ENCODE data around the gene ZNF423. TPM values are rescaled to one million over a fixed set of nuclear protein-coding genes. Genes with fewer than 3 reads are reported as not detected.
A peak's percentile ranks its signal among the peaks of the same experiment; 100 is the strongest.

Gene ZNF423
- total RNA-seq, 1 experiment from 2014 or later: 0.20 TPM

GRCh38 chr16:49755716-49756505, 100.0 kb downstream of the ZNF423 start:
- H3K36me3 ChIP-seq (ENCODE audit: control insufficient read depth, insufficient read depth, low read length): no peaks in the 10 kb centered on the region
- H3K4me1 Mint-ChIP-seq (ENCODE audit: low read depth, unreplicated experiment): no peaks in the 10 kb centered on the region
- no peak overlapping the region for H3K4me3 Mint-ChIP-seq (ENCODE audit: unreplicated experiment)
- H3K9me3 ChIP-seq: no peaks in the 10 kb centered on the region
- no peaks in the 10 kb centered on the region; the same call in 1 of the 2 replicates for H3K27me3 ChIP-seq (replicated peaks; ENCODE audit: control insufficient read depth, insufficient read depth, low read length)
- CTCF ChIA-PET: interaction anchor here (0.7 kb wide), 1 partner anchor 166 kb away, joined by 3 read pairs; no protein-coding TSS in a partner anchor
- TF ChIP-seq CTCF (IDR thresholded peaks at IDR 0.05; ENCODE audit: insufficient read depth in 1 of 2, low read depth in 1 of 2, low read length in 1 of 2, severe bottlenecking in 1 of 2, unreplicated experiment in 1 of 2): no peak
- intact Hi-C loops (cut with micrococcal nuclease; ENCODE audit: unreplicated experiment): no loop called here
- POLR2A ChIA-PET: no interaction called here
- peaks cover 28% of the 10 kb centered on the region for H3K27me3 Mint-ChIP-seq (ENCODE audit: insufficient read depth, unreplicated experiment)
- BruUV-seq (replicated peaks): no TSS peak
- H3K9me3 Mint-ChIP-seq (ENCODE audit: unreplicated experiment): no peaks in the 10 kb centered on the region
- H3K27ac Mint-ChIP-seq (ENCODE audit: unreplicated experiment): no peak overlapping the region
- no peaks in the 10 kb centered on the region for H3K4me1 ChIP-seq
- no peak for DNase-seq
- no peak overlapping the region for H3K4me3 ChIP-seq (ENCODE audit: low read depth, low read length)
- H3K36me3 Mint-ChIP-seq (ENCODE audit: insufficient read depth, unreplicated experiment): no peaks in the 10 kb centered on the region

- Mint-ChIP-seq H3K27ac (ENCODE audit: unreplicated experiment) (no peak overlapping the region), H3K36me3 (ENCODE audit: insufficient read depth, unreplicated experiment) (no peaks in the 10 kb centered on the region), H3K4me1 (ENCODE audit: low read depth, unreplicated experiment) (no peaks in the 10 kb centered on the region), H3K27me3 (ENCODE audit: insufficient read depth, unreplicated experiment) (peaks cover 33% of the 10 kb centered on the region), H3K9me3 (ENCODE audit: unreplicated experiment) (no peaks in the 10 kb centered on the region), H3K4me3 (ENCODE audit: unreplicated experiment) (peak overlapping the region; percentile 64)
- peak; percentile 34 to 71 for TF ChIP-seq CTCF (IDR thresholded peaks at IDR 0.05; ENCODE audit: insufficient read depth in 1 of 2, low read depth in 1 of 2, low read length in 1 of 2, severe bottlenecking in 1 of 2, unreplicated experiment in 1 of 2)
- no TSS peak for BruUV-seq (replicated peaks)
- POLR2A ChIA-PET: no interaction called here
- Histone ChIP-seq H3K9me3 (no peaks in the 10 kb centered on the region), H3K4me3 (ENCODE audit: low read depth, low read length) (peak overlapping the region; percentile 20), H3K36me3 (ENCODE audit: control insufficient read depth, insufficient read depth, low read length) (no peaks in the 10 kb centered on the region), H3K4me1 (no peaks in the 10 kb centered on the region), H3K27me3 (replicated peaks; ENCODE audit: control insufficient read depth, insufficient read depth, low read length) (no peaks in the 10 kb centered on the region; the same call in 1 of the 2 replicates)
- DNase-seq: peak in 1 of 2 experiments; percentile 49
- CTCF ChIA-PET: interaction anchor here (0.7 to 1.0 kb wide), 2 partner anchors 166 to 207 kb away, joined by 3 read pairs; no protein-coding TSS in a partner anchor
- intact Hi-C loops (cut with micrococcal nuclease; ENCODE audit: unreplicated experiment): no loop called here
Observed at GRCh38 chr16:49755313-49755620, 100.6 kb downstream of the ZNF423 start.

- H3K36me3 ChIP-seq (ENCODE audit: control insufficient read depth, insufficient read depth, low read length): no peaks in the 10 kb centered on the region
- POLR2A ChIA-PET: no interaction called here
- peaks cover 2% of the 10 kb centered on the region for H3K27me3 ChIP-seq (replicated peaks; ENCODE audit: control insufficient read depth, insufficient read depth, low read length)
- no TSS peak for BruUV-seq (replicated peaks)
- H3K4me1 Mint-ChIP-seq (ENCODE audit: low read depth, unreplicated experiment): no peaks in the 10 kb centered on the region
- H3K36me3 Mint-ChIP-seq (ENCODE audit: insufficient read depth, unreplicated experiment): no peaks in the 10 kb centered on the region
- no peaks in the 10 kb centered on the region for H3K9me3 ChIP-seq
- H3K27me3 Mint-ChIP-seq (ENCODE audit: insufficient read depth, unreplicated experiment): peaks cover 31% of the 10 kb centered on the region
- peak overlapping the region; percentile 20 for H3K4me3 ChIP-seq (ENCODE audit: low read depth, low read length)
- CTCF ChIA-PET: interaction anchor here (1.0 kb wide), 1 partner anchor 207 kb away, joined by 3 read pairs; no protein-coding TSS in a partner anchor
- H3K4me1 ChIP-seq: no peaks in the 10 kb centered on the region
- no peaks in the 10 kb centered on the region for H3K9me3 Mint-ChIP-seq (ENCODE audit: unreplicated experiment)
- intact Hi-C loops (cut with micrococcal nuclease; ENCODE audit: unreplicated experiment): no loop called here
- no peak overlapping the region for H3K27ac Mint-ChIP-seq (ENCODE audit: unreplicated experiment)
- peak overlapping the region; percentile 64 for H3K4me3 Mint-ChIP-seq (ENCODE audit: unreplicated experiment)
- no peak for DNase-seq
- no peak for TF ChIP-seq CTCF (IDR thresholded peaks at IDR 0.05; ENCODE audit: insufficient read depth in 1 of 2, low read depth in 1 of 2, low read length in 1 of 2, severe bottlenecking in 1 of 2, unreplicated experiment in 1 of 2)
Observed at GRCh38 chr16:49754495-49755312, 101.2 kb downstream of the ZNF423 start.
